ENCODE results near the gene OPTN.

OPTN gene

DNA sequence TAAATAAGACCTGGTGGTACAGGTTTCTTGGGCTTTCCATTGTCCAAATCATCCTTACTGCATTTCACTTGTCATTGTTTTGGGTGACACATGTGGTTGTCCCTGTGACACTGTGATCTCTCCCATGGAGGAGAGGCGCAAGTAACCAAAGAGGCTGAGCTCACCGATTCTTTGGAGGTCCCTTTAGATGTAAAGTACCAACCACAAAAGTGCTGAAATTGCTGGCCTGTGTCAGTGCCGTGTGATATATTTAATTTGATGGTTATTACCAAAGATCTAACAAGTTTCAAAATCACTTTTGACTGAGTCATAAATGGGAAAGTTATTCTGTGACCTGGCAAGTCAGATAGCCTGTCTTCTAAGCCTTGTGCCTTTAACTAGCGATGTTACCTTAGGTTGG lies 80.8 kb downstream of the OPTN start:
- ChIA-PET CTCF (interaction anchor here (1.8 to 1.9 kb wide), 2 partner anchors 19 to 122 kb away, joined by 5 to 11 read pairs; partner anchors contain the start of gene MCM10), POLR2A (no interaction called here)
- TF ChIP-seq, protein P1, sequence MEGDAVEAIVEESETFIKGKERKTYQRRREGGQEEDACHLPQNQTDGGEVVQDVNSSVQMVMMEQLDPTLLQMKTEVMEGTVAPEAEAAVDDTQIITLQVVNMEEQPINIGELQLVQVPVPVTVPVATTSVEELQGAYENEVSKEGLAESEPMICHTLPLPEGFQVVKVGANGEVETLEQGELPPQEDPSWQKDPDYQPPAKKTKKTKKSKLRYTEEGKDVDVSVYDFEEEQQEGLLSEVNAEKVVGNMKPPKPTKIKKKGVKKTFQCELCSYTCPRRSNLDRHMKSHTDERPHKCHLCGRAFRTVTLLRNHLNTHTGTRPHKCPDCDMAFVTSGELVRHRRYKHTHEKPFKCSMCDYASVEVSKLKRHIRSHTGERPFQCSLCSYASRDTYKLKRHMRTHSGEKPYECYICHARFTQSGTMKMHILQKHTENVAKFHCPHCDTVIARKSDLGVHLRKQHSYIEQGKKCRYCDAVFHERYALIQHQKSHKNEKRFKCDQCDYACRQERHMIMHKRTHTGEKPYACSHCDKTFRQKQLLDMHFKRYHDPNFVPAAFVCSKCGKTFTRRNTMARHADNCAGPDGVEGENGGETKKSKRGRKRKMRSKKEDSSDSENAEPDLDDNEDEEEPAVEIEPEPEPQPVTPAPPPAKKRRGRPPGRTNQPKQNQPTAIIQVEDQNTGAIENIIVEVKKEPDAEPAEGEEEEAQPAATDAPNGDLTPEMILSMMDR (IDR thresholded peaks at IDR 0.05; ENCODE audit: insufficient read depth, low read length, missing control alignments): no peak
- no peak for DNase-seq (ENCODE audit: low read depth, low spot score)
- H3K4me3 ChIP-seq (ENCODE audit: low read depth, low read length): no peak overlapping the region

DNA sequence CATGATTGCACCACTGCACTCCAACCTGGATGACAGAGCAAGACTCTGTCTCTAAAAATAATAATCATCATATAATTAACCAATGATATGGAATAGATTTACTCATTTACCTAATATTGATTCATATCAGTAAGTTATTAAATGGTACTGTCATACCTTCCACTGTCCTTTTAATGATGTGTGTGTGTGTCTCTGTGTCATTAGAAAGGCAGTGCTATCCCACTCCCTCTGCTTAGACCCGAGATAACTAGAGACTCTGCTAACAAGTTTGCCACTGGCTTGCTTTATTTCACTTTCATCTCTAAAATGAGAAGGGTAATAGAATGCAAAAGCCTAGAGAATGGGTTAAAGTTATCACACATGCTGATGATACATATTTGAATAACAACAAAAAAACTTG lies 82.5 kb downstream of the OPTN start:
- TF ChIP-seq, protein P1 (IDR thresholded peaks at IDR 0.05; ENCODE audit: insufficient read depth, low read length, missing control alignments): no peak
- no peak overlapping the region for H3K4me3 ChIP-seq (ENCODE audit: low read depth, low read length)
- CTCF ChIA-PET: interaction anchor here (1.2 kb wide), 1 partner anchor 22 kb away, joined by 3 read pairs; no protein-coding TSS in a partner anchor
- POLR2A ChIA-PET: no interaction called here
- DNase-seq (ENCODE audit: low read depth, low spot score): no peak

DNA sequence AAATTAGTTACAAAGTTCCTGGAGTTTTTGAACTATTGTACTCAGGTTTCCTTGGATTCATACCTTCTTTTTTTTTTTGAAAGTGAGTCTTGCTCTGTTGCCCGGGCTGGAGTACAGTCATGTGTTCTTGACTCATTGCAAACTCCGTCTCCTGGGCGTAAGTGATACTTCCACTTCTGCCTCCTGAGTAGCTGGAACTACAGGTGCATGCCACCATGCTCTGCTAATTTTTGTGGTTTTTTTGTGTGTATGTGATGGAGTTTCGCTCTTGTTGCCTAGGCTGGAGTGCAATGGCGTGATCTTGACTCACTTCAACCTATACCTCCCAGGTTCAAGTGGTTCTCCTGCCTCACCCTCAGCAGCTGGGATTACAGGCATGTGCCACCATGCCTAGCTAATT lies 83.7 kb downstream of the OPTN start:
- ChIA-PET POLR2A (no interaction called here), CTCF (no interaction called here)
- TF ChIP-seq, protein P1 (IDR thresholded peaks at IDR 0.05; ENCODE audit: insufficient read depth, low read length, missing control alignments): no peak
- no peak for DNase-seq (ENCODE audit: low read depth, low spot score)
- no peak overlapping the region for H3K4me3 ChIP-seq (ENCODE audit: low read depth, low read length)

DNA sequence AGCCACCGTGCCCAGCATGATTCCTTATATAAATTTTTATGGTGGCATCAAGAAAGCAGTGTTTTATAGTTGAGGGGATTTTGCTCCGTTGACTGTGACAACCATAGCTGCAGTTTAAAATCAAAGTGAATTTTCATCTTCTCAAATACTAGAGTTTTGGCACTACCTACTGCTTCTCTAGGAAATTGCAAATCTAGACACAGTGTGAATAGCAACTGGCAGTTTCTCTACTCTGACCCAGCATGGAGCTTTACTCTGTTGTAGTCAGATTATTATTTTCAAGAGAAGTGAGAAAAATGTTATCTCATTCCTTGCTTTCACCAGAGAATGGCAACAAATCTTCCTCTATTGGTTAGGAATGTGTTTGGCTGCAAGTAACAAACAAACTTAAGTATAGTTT lies 84.3 kb downstream of the OPTN start:
- H3K4me3 ChIP-seq (ENCODE audit: low read depth, low read length): no peak overlapping the region
- ChIA-PET CTCF (interaction anchor here (0.9 to 1.0 kb wide), 2 partner anchors 9 to 11 kb away, joined by 3 read pairs; no protein-coding TSS in a partner anchor), POLR2A (no interaction called here)
- TF ChIP-seq, protein P1 (IDR thresholded peaks at IDR 0.05; ENCODE audit: insufficient read depth, low read length, missing control alignments): no peak
- no peak for DNase-seq (ENCODE audit: low read depth, low spot score)

DNA sequence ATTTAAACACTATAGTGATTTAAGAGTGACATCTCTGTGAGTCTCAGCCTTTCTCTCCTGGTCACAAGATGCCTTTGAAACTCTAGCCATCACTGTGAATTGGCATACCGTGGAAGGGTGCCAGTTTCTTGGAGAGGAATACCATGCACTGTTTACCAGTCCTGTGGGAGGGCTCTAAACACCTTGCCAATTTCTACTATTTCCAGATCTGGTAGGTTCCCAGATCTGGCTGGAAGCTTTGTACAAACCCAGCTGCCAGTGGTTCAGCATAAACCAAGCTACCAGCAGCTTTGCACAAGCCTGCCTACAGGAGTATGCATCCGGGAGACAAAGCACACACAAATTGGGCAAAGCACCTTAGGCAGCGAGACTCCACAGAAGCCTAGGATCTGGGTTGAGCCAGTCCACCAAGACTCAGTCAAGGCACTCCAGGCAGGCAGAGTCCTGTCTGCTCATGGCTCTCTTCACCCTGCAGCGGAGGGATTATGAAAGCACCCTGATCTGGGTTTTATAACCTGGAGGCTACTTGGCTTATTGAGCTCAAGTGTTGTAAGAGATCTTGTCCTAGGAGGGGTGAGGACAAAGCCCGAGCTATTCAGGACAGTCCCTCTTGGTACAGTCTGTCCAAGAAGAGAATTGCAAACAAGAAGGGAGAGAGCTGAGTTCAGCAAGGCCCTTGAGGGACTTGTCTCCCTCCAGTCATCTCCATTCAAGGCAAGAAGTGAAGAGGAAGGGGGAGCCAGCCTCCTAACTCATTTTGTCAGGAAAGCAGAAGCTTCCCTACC lies 85.0 kb downstream of the OPTN start:
- no peak for DNase-seq (ENCODE audit: low read depth, low spot score)
- no peak overlapping the region for H3K4me3 ChIP-seq (ENCODE audit: low read depth, low read length)
- ChIA-PET CTCF (interaction anchor here (0.9 to 2.1 kb wide), 4 partner anchors 10 to 117 kb away, joined by 3 to 6 read pairs (median 3); no protein-coding TSS in a partner anchor), POLR2A (no interaction called here)
- TF ChIP-seq, protein P1 (IDR thresholded peaks at IDR 0.05; ENCODE audit: insufficient read depth, low read length, missing control alignments): no peak

DNA sequence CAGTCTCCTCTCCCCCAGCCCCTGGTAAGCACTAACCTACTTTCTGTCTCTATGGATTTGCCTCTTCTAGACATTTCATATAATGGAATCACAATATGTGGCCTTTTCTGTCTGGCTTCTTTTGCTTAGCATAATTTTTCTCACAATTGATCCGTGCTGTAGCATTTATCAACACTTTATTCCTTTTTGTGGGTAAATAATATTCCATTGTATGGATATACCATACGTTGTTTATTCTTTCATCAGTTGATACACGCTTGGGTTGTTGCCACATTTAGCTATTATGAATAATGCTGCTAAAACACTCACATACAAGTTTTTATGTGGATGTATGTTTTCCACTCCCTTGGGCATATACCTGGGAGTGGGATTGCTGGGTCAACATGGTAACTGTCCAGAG lies 87.2 kb downstream of the OPTN start:
- H3K4me3 ChIP-seq (ENCODE audit: low read depth, low read length): no peak overlapping the region
- ChIA-PET POLR2A (no interaction called here), CTCF (interaction anchor here (0.6 to 2.1 kb wide), 2 partner anchors 26 to 115 kb away, joined by 3 to 6 read pairs; partner anchors contain the start of gene MCM10)
- no peak for DNase-seq (ENCODE audit: low read depth, low spot score)
- TF ChIP-seq, protein P1 (IDR thresholded peaks at IDR 0.05; ENCODE audit: insufficient read depth, low read length, missing control alignments): no peak

All from AG04449 (cell line).